Muscle layer of colon (tissue), 2 donors: ENCODE results near the gene CYP19A1.

Source experiments
- H3K27ac ChIP-seq: one replicate; pipeline ENCODE4 v1.7.0; 2013; ENCODE audit warnings: low read depth, mild to moderate bottlenecking, low read length, moderate library complexity
- H3K27me3 ChIP-seq, 2 donors: one replicate each; pipeline ENCODE4 v1.7.0; 2013; ENCODE audit warnings: low read length in 2 of 2, mild to moderate bottlenecking in 2 of 2; ENCODE audit not compliant: insufficient read depth in 2 of 2, control insufficient read depth in 1 of 2
- H3K36me3 ChIP-seq: one replicate; pipeline ENCODE4 v1.7.0; 2013; ENCODE audit warnings: mild to moderate bottlenecking, low read length; ENCODE audit not compliant: insufficient read depth
- H3K4me1 ChIP-seq: one replicate; pipeline ENCODE4 v1.7.0; 2013; ENCODE audit warnings: mild to moderate bottlenecking, low read length; ENCODE audit not compliant: insufficient read depth
- H3K4me3 ChIP-seq, 2 donors: one replicate each; pipeline ENCODE4 v1.7.0; 2013; ENCODE audit warnings: low read length in 2 of 2, low read depth in 1 of 2, mild to moderate bottlenecking in 1 of 2, moderate library complexity in 1 of 2
- H3K9ac ChIP-seq: one replicate; pipeline ENCODE4 v1.7.0; 2013; ENCODE audit warnings: low read length
- H3K9me3 ChIP-seq: one replicate; pipeline ENCODE4 v1.7.0; 2013; ENCODE audit warnings: mild to moderate bottlenecking, low read length
- donor health status: abdominal sarcoma.
- donor health status: Adenocarcinoma of cecum.

Gene CYP19A1

DNA sequence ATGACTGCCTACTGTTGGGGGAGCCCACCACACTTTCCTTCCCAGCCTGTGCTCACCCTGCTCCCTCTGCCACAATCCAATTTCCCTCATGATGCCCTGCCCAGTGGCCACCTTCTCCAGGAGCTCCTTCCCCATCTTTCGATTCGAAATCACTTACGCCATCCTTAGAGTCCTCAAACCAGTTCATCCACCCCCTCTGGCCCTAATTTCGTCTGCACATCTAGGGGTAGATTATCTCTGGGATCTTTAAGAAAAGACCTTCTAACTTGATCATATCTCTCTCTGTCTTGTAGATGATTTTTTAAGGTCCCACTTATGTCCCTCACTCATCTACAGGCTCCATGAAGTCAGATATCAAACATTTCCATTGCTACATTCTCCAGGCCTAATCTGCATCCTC lies 17.1 kb downstream of the CYP19A1 start:
- no peak overlapping the region for H3K4me3 ChIP-seq
- no peaks in the 10 kb centered on the region for H3K27me3 ChIP-seq
- H3K36me3 ChIP-seq = no peaks in the 10 kb centered on the region
- H3K4me1 ChIP-seq = no peaks in the 10 kb centered on the region
- H3K9ac ChIP-seq = no peak overlapping the region
- no peak overlapping the region for H3K27ac ChIP-seq
- H3K9me3 ChIP-seq = no peaks in the 10 kb centered on the region

- Histone ChIP-seq H3K27ac (no peak overlapping the region), H3K9ac (no peak overlapping the region), H3K4me1 (no peaks in the 10 kb centered on the region), H3K27me3 (no peaks in the 10 kb centered on the region), H3K4me3 (no peak overlapping the region), H3K36me3 (no peaks in the 10 kb centered on the region), H3K9me3 (no peaks in the 10 kb centered on the region)
These were observed 17.6 kb downstream of the CYP19A1 start for GRCh38 chr15:51320843-51321242.

DNA sequence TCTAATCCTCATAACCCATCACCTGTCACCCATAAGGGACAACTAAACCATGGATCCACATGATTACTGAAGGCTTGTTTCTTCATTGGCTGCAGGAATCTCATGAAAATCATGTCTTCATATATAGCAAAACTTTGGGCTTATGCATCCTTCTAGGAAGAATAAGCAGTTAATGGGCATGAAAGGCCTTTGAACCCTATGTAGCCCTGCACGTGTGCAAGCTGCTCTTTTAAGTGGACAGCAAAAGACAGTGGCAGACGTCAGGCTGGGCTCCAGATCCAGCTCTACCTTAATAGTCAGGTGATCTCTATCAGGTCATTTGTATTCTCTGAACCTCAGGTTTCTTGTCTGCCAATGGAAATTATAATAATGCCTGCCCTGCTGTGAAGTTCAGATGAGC lies 18.9 kb downstream of the CYP19A1 start:
- Histone ChIP-seq H3K9ac (no peak overlapping the region), H3K9me3 (no peaks in the 10 kb centered on the region), H3K27ac (no peak overlapping the region), H3K27me3 (no peaks in the 10 kb centered on the region), H3K4me3 (no peak overlapping the region), H3K36me3 (no peaks in the 10 kb centered on the region), H3K4me1 (no peaks in the 10 kb centered on the region)

DNA sequence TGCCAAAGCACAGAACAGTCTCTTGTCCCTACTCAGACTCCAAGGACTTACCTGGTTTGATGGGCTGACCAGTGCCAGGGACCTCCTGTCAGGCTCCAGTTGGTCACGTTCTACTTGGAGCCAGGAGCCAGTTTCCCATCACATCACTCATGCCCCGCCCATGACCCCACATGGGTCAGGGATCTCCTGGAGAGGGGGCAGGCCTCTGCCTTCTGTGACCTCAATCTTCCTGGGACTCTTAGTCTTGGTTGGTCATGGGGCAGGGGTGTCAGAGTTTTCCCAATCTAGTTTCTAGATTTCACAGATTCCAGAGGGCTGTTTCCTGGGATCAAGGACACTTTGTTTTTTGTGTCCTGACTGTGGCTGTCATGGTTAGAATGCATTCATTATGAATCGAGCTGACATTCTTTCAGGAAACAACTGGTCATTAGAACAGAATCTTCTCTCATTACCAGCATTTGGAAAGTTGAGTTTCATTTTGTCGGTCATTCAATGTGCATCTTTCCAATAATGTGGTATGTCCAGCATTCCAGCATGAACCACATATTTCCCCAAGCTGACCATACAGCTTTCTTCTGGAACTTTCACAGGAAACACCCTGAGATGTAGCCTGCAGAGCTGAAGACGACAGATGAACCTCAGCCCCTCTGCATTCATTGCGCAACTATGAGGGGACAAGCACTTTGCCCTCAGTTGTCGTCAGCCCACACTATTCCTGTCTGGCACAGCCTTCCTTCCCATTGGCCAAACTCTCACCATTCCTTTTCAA lies 19.8 kb downstream of the CYP19A1 start:
- no peaks in the 10 kb centered on the region for H3K27me3 ChIP-seq
- H3K4me1 ChIP-seq = no peaks in the 10 kb centered on the region
- H3K9ac ChIP-seq = no peak overlapping the region
- H3K36me3 ChIP-seq = no peaks in the 10 kb centered on the region
- no peaks in the 10 kb centered on the region for H3K9me3 ChIP-seq
- H3K4me3 ChIP-seq = no peak overlapping the region
- no peak overlapping the region for H3K27ac ChIP-seq

- Histone ChIP-seq H3K4me1 (no peaks in the 10 kb centered on the region), H3K9me3 (no peaks in the 10 kb centered on the region), H3K27me3 (no peaks in the 10 kb centered on the region), H3K9ac (no peak overlapping the region), H3K36me3 (no peaks in the 10 kb centered on the region), H3K27ac (no peak overlapping the region), H3K4me3 (no peak overlapping the region)
These were observed 21.8 kb downstream of the CYP19A1 start for GRCh38 chr15:51316636-51317035.

DNA sequence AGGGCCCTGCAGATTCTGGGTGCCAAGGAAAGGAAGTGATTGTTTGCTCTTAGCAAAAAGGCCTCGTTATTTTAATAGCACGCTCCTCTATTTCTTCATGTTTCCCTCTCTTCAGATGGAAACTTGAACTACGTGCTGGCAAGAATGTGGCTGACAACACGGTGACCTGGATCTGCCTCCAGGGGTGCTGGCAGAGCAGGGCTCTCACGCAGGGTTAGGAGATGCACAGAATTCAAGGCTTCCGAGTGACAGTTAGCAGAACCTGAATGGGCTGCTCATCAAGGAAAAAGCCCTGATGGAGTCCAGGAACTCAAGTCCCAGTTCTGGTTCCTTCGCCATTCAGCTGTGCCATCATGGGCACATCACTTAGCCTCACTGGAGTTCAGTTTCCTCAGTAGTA lies 22.7 kb downstream of the CYP19A1 start:
- H3K4me1 ChIP-seq = no peaks in the 10 kb centered on the region
- no peaks in the 10 kb centered on the region for H3K9me3 ChIP-seq
- no peak overlapping the region for H3K9ac ChIP-seq
- H3K36me3 ChIP-seq = no peaks in the 10 kb centered on the region
- H3K27ac ChIP-seq = no peak overlapping the region
- no peak overlapping the region for H3K4me3 ChIP-seq
- no peaks in the 10 kb centered on the region for H3K27me3 ChIP-seq

- H3K4me1 ChIP-seq = no peaks in the 10 kb centered on the region
- no peaks in the 10 kb centered on the region for H3K36me3 ChIP-seq
- H3K4me3 ChIP-seq = no peak overlapping the region
- H3K9ac ChIP-seq = no peak overlapping the region
- no peak overlapping the region for H3K27ac ChIP-seq
- no peaks in the 10 kb centered on the region for H3K9me3 ChIP-seq
- no peaks in the 10 kb centered on the region for H3K27me3 ChIP-seq
These were observed 23.7 kb downstream of the CYP19A1 start for GRCh38 chr15:51314391-51315337.

DNA sequence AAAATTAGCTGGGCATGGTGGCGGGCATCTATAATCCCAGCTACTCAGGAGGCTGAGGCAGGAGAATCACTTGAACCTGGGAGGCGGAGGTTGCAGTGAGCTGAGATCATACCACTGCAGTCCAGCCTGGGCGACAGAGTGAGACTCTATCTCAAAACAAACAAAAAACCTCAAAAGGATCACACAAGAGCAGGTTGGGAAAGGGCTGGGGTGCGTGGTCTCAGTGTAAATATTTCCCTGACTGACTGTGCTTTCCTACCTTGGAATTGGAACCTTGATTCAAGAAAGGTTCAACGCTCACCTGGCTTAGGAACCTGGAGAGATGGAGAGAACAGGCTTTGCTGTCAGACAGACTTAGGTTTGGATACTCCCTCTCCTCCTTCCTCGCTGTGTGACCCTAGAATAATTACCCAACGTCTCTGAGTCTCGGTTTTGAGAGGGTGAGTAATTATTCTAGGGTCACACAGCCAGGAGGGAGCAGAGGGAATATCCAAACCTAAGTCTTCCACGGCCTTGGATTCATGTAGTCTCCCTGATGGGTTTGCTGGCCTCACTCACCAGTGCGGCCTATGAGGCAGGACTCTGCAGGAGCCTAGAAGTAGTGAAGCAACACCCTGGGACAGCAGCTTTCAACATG lies 24.6 kb downstream of the CYP19A1 start:
- Histone ChIP-seq H3K36me3 (no peaks in the 10 kb centered on the region), H3K9me3 (no peaks in the 10 kb centered on the region), H3K27me3 (no peaks in the 10 kb centered on the region), H3K4me3 (no peak overlapping the region), H3K9ac (no peak overlapping the region), H3K27ac (no peak overlapping the region), H3K4me1 (no peaks in the 10 kb centered on the region)

GRCh38 chr15:51313074-51313393 lies 25.4 kb downstream of the CYP19A1 start:
- Histone ChIP-seq H3K4me1 (no peaks in the 10 kb centered on the region), H3K9ac (no peak overlapping the region), H3K27me3 (no peaks in the 10 kb centered on the region), H3K4me3 (no peak overlapping the region), H3K9me3 (no peaks in the 10 kb centered on the region), H3K27ac (no peak overlapping the region), H3K36me3 (no peaks in the 10 kb centered on the region)

- no peaks in the 10 kb centered on the region for H3K4me1 ChIP-seq
- no peak overlapping the region for H3K27ac ChIP-seq
- H3K4me3 ChIP-seq = no peak overlapping the region
- H3K36me3 ChIP-seq = no peaks in the 10 kb centered on the region
- H3K27me3 ChIP-seq = no peaks in the 10 kb centered on the region
- H3K9me3 ChIP-seq = no peaks in the 10 kb centered on the region
- H3K9ac ChIP-seq = no peak overlapping the region
These were observed 26.0 kb downstream of the CYP19A1 start for GRCh38 chr15:51312166-51313073.

DNA sequence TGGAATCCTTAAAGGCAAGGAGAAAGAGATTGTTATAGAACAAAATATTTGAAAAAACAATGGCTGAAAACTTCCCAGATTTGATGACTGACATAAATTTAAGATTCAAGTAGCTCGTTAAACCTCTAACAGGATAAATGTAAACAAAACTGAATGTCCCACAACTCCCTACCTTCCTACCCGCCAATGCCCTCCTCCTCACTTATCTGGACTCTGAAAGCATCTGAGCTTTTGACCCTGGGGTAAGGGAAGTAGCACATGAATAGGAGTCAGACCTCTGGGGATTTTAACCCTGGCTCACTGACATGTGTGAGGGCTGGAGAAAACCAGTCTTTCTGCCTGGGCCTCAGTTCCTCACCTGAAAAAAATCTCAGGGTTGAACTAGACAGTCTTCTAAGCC lies 26.9 kb downstream of the CYP19A1 start:
- H3K36me3 ChIP-seq = no peaks in the 10 kb centered on the region
- no peaks in the 10 kb centered on the region for H3K4me1 ChIP-seq
- H3K27me3 ChIP-seq = no peaks in the 10 kb centered on the region
- H3K9ac ChIP-seq = no peak overlapping the region
- no peaks in the 10 kb centered on the region for H3K9me3 ChIP-seq
- no peak overlapping the region for H3K27ac ChIP-seq
- H3K4me3 ChIP-seq = no peak overlapping the region
